ENCODE data around the gene DTNBP1. TPM values are rescaled to one million over a fixed set of nuclear protein-coding genes. Genes with fewer than 3 reads are reported as not detected.

Gene DTNBP1
- total RNA-seq, 4 donors from 2014 or later, result 12.8 to 58.6 (median 26.2) TPM

GRCh38 chr6:15628499-15629131 is 34.2 kb downstream of the DTNBP1 start:
- Histone ChIP-seq H3K27ac (no peak overlapping the region), H3K4me3 (no peak overlapping the region), H3K36me3 (peaks cover 0 to 11% (median 0%) of the 10 kb centered on the region in 3 donors), H3K9me3 (no peaks in the 10 kb centered on the region), H3K4me1 (peaks cover 0 to 17% (median 0%) of the 10 kb centered on the region in 4 donors), H3K27me3 (no peaks in the 10 kb centered on the region)
- no peak for TF ChIP-seq POLR2A (IDR thresholded peaks at IDR 0.05)
- TF ChIP-seq CTCF (IDR thresholded peaks at IDR 0.05), result no peak
- DNase-seq, result no peak

- no peak for TF ChIP-seq POLR2A (IDR thresholded peaks at IDR 0.05)
- Histone ChIP-seq H3K4me1 (peaks cover 0 to 17% (median 0%) of the 10 kb centered on the region in 4 donors), H3K4me3 (no peak overlapping the region), H3K27me3 (no peaks in the 10 kb centered on the region), H3K27ac (no peak overlapping the region), H3K9me3 (no peaks in the 10 kb centered on the region), H3K36me3 (peaks cover 0 to 11% (median 0%) of the 10 kb centered on the region in 3 donors)
- DNase-seq, result no peak
These were observed 35.0 kb downstream of the DTNBP1 start for GRCh38 chr6:15627821-15628220.

GRCh38 chr6:15626878-15627674 is 35.8 kb downstream of the DTNBP1 start:
- H3K36me3 ChIP-seq, result peaks cover 0 to 11% (median 0%) of the 10 kb centered on the region in 3 donors
- H3K27ac ChIP-seq, result no peak overlapping the region
- DNase-seq, result no peak
- TF ChIP-seq CTCF (IDR thresholded peaks at IDR 0.05), result no peak
- no peak for TF ChIP-seq POLR2A (IDR thresholded peaks at IDR 0.05)
- H3K9me3 ChIP-seq, result no peaks in the 10 kb centered on the region
- H3K4me1 ChIP-seq, result peaks cover 0 to 15% (median 0%) of the 10 kb centered on the region in 4 donors
- no peak overlapping the region for H3K4me3 ChIP-seq
- H3K27me3 ChIP-seq, result no peaks in the 10 kb centered on the region

- H3K4me3 ChIP-seq, result no peak overlapping the region
- TF ChIP-seq POLR2A (IDR thresholded peaks at IDR 0.05), result no peak
- TF ChIP-seq CTCF (IDR thresholded peaks at IDR 0.05), result no peak
- no peaks in the 10 kb centered on the region for H3K9me3 ChIP-seq
- no peak overlapping the region for H3K27ac ChIP-seq
- no peak for DNase-seq
- no peaks in the 10 kb centered on the region for H3K27me3 ChIP-seq
- H3K4me1 ChIP-seq, result peaks cover 0 to 13% (median 0%) of the 10 kb centered on the region in 4 donors
- H3K36me3 ChIP-seq, result peaks cover 0 to 11% (median 0%) of the 10 kb centered on the region in 3 donors
These were observed 36.7 kb downstream of the DTNBP1 start for GRCh38 chr6:15626160-15626559.

- Histone ChIP-seq H3K4me3 (no peak overlapping the region), H3K4me1 (peaks cover 0 to 8% (median 0%) of the 10 kb centered on the region in 4 donors), H3K27ac (no peak overlapping the region), H3K27me3 (no peaks in the 10 kb centered on the region), H3K9me3 (no peaks in the 10 kb centered on the region), H3K36me3 (peaks cover 0 to 11% (median 0%) of the 10 kb centered on the region in 3 donors)
- no peak for DNase-seq
- no peak for TF ChIP-seq POLR2A (IDR thresholded peaks at IDR 0.05)
- peak; percentile 33 to 70 (median 62) for TF ChIP-seq CTCF (IDR thresholded peaks at IDR 0.05)
These were observed 39.3 kb downstream of the DTNBP1 start for GRCh38 chr6:15623276-15624116.

Data from Peyer's patch (tissue), 4 donors.